Activated CD4-positive, alpha-beta memory T cell treated with anti-CD3 and anti-CD28 coated beads for 36 hours (primary cell): Measurements from ENCODE around the gene NOD2. TPM values are rescaled to one million over a fixed set of nuclear protein-coding genes. Genes with fewer than 3 reads are reported as not detected.
A peak's percentile ranks its signal among the peaks of the same experiment; 100 is the strongest.

ENCODE experiments used
- microRNA-seq: library from miRNA; unstranded; fragments of <30 nt; microRNA quantifications from one replicate; pipeline ENCODE4 v1.2.0, GENCODE V29; 2022; ENCODE audit warnings: borderline number of aligned reads, borderline microRNAs expressed, borderline replicate concordance
- total RNA-seq, 2 experiments: library from RNA; stranded (reverse); gene quantifications; one replicate each; pipeline ENCODE4 v1.2.3, GENCODE V29; 2021

The NOD2 gene
- total RNA-seq, 2 experiments from 2014 or later: 17.9 to 18.7 TPM

Small RNA genes within 50 kb of the gene (microRNA-seq; reads per million reads assigned to microRNA genes)
- 3.9 reads per million, percentile 5 among the genes with 10 or more reads in this experiment for gene MIR3181

Other genes starting within 250 kb of the NOD2 start
- gene NKD1, start 145.2 kb upstream of the NOD2 start, total RNA-seq: 1 to 10 TPM in 1 of 2 experiments, under 1 TPM in 1; 0.67 to 1.6 TPM
- gene SNX20, start 12.3 kb upstream of the NOD2 start, total RNA-seq: 10 to 100 TPM; 55.4 to 56.9 TPM
- 100 to 1,000 TPM; 133 to 135 TPM for gene CYLD, start 48.5 kb downstream of the NOD2 start, total RNA-seq